Measurements from ENCODE around the gene MICAL2.

Gene MICAL2

GRCh38 chr11:12102588-12103410 lies 7.6 kb upstream of the MICAL2 start:
- ATAC-seq (no peak), DNase-seq (ENCODE audit: low spot score in 2 of 2) (no peak)
- Mint-ChIP-seq H3K36me3 (no peaks in the 10 kb centered on the region), H3K4me3 (no peak overlapping the region), H3K9me3 (no peaks in the 10 kb centered on the region), H3K4me1 (peaks cover 43% of the 10 kb centered on the region), H3K27ac (no peak overlapping the region)

- no peaks in the 10 kb centered on the region for H3K36me3 Mint-ChIP-seq
- H3K9me3 Mint-ChIP-seq, result no peaks in the 10 kb centered on the region
- H3K4me1 Mint-ChIP-seq, result peaks cover 36% of the 10 kb centered on the region
- no peak overlapping the region for H3K4me3 Mint-ChIP-seq
- DNase-seq (ENCODE audit: low spot score in 2 of 2), result no peak
- H3K27ac Mint-ChIP-seq, result no peak overlapping the region
- no peak for ATAC-seq
Measured at GRCh38 chr11:12103411-12104225, 6.8 kb upstream of the MICAL2 start.

- Mint-ChIP-seq H3K4me1 (peaks cover 36% of the 10 kb centered on the region), H3K4me3 (no peak overlapping the region), H3K36me3 (peaks cover 6% of the 10 kb centered on the region), H3K9me3 (no peaks in the 10 kb centered on the region), H3K27ac (peak overlapping the region; percentile 48)
- ATAC-seq (no peak), DNase-seq (ENCODE audit: low spot score in 2 of 2) (no peak)
Measured at GRCh38 chr11:12105471-12105870, 4.9 kb upstream of the MICAL2 start.

- H3K4me1 Mint-ChIP-seq, result peaks cover 34% of the 10 kb centered on the region
- H3K27ac Mint-ChIP-seq, result peak overlapping the region; percentile 48
- H3K4me3 Mint-ChIP-seq, result no peak overlapping the region
- H3K9me3 Mint-ChIP-seq, result no peaks in the 10 kb centered on the region
- H3K36me3 Mint-ChIP-seq, result peaks cover 6% of the 10 kb centered on the region
- DNase-seq (ENCODE audit: low spot score in 2 of 2) (no peak), ATAC-seq (no peak)
Measured at GRCh38 chr11:12106101-12106500, 4.3 kb upstream of the MICAL2 start.

- Mint-ChIP-seq H3K4me1 (peaks cover 32% of the 10 kb centered on the region), H3K27ac (no peak overlapping the region)
- no peak for ATAC-seq
Measured at GRCh38 chr11:12106501-12106900, 3.9 kb upstream of the MICAL2 start.

GRCh38 chr11:12108875-12109453 lies 1.4 kb upstream of the MICAL2 start:
- H3K27ac Mint-ChIP-seq, result peak overlapping the region; percentile 67
- no peaks in the 10 kb centered on the region for H3K9me3 Mint-ChIP-seq
- H3K4me1 Mint-ChIP-seq, result peaks cover 54% of the 10 kb centered on the region
- peak overlapping the region; percentile 73 for H3K4me3 Mint-ChIP-seq
- no peak for DNase-seq (ENCODE audit: low spot score in 2 of 2)
- ATAC-seq, result no peak
- peaks cover 6% of the 10 kb centered on the region for H3K36me3 Mint-ChIP-seq

More at GRCh38 chr11:12106501-12106900, 3.9 kb upstream of the MICAL2 start:
- Mint-ChIP-seq H3K36me3 (peaks cover 6% of the 10 kb centered on the region), H3K9me3 (no peaks in the 10 kb centered on the region), H3K4me3 (no peak overlapping the region)
- no peak for DNase-seq (ENCODE audit: low spot score in 2 of 2)

GRCh38 chr11:12109591-12110196 lies 696 bp upstream of the MICAL2 start:
- Mint-ChIP-seq H3K27ac (peak overlapping the region; percentile 67), H3K36me3 (peaks cover 6% of the 10 kb centered on the region), H3K4me1 (peaks cover 62% of the 10 kb centered on the region), H3K4me3 (peak overlapping the region; percentile 73), H3K9me3 (no peaks in the 10 kb centered on the region)
- peak in 1 of 2 donors; percentile 61 for DNase-seq (ENCODE audit: low spot score in 2 of 2)
- peak; percentile 61 for ATAC-seq

GRCh38 chr11:12110714-12111548 lies 541 bp downstream of the MICAL2 start:
- DNase-seq (ENCODE audit: low spot score in 2 of 2) (no peak), ATAC-seq (peak; percentile 54)
- H3K4me3 Mint-ChIP-seq, result peak overlapping the region; percentile 73
- peaks cover 7% of the 10 kb centered on the region for H3K36me3 Mint-ChIP-seq
- no peak overlapping the region for H3K27ac Mint-ChIP-seq
- no peaks in the 10 kb centered on the region for H3K9me3 Mint-ChIP-seq
- peaks cover 61% of the 10 kb centered on the region for H3K4me1 Mint-ChIP-seq

- DNase-seq (ENCODE audit: low spot score in 2 of 2), result no peak
- H3K4me1 Mint-ChIP-seq, result peaks cover 54% of the 10 kb centered on the region
- H3K27ac Mint-ChIP-seq, result no peak overlapping the region
- peaks cover 15% of the 10 kb centered on the region for H3K36me3 Mint-ChIP-seq
- peak overlapping the region; percentile 73 for H3K4me3 Mint-ChIP-seq
- no peak for ATAC-seq
- H3K9me3 Mint-ChIP-seq, result no peaks in the 10 kb centered on the region
Measured at GRCh38 chr11:12111549-12112520, 1.4 kb downstream of the MICAL2 start.

- Mint-ChIP-seq H3K4me1 (peaks cover 59% of the 10 kb centered on the region), H3K4me3 (peak overlapping the region; percentile 73), H3K27ac (no peak overlapping the region), H3K36me3 (peaks cover 15% of the 10 kb centered on the region), H3K9me3 (no peaks in the 10 kb centered on the region)
- no peak for DNase-seq (ENCODE audit: low spot score in 2 of 2)
- ATAC-seq, result no peak
Measured at GRCh38 chr11:12112750-12113149, 2.4 kb downstream of the MICAL2 start.

- H3K27ac Mint-ChIP-seq, result no peak overlapping the region
- H3K4me3 Mint-ChIP-seq, result peak overlapping the region; percentile 73
Measured at GRCh38 chr11:12113294-12113693, 2.9 kb downstream of the MICAL2 start.

GRCh38 chr11:12114193-12115033 lies 4.0 kb downstream of the MICAL2 start:
- H3K4me1 Mint-ChIP-seq, result peaks cover 66% of the 10 kb centered on the region
- ATAC-seq, result no peak
- peaks cover 15% of the 10 kb centered on the region for H3K36me3 Mint-ChIP-seq
- H3K4me3 Mint-ChIP-seq, result no peak overlapping the region
- no peaks in the 10 kb centered on the region for H3K9me3 Mint-ChIP-seq
- DNase-seq (ENCODE audit: low spot score in 2 of 2), result no peak
- no peak overlapping the region for H3K27ac Mint-ChIP-seq

More at GRCh38 chr11:12113294-12113693, 2.9 kb downstream of the MICAL2 start:
- H3K9me3 Mint-ChIP-seq, result no peaks in the 10 kb centered on the region
- H3K36me3 Mint-ChIP-seq, result peaks cover 15% of the 10 kb centered on the region
- peaks cover 65% of the 10 kb centered on the region for H3K4me1 Mint-ChIP-seq
- ATAC-seq (no peak), DNase-seq (ENCODE audit: low spot score in 2 of 2) (no peak)
